HG03135 (cell line): Measurements from ENCODE around the gene MDM2.

Experiments
- ATAC-seq: cut with Tn5 transposase; IDR thresholded peaks from one replicate; pipeline ENCODE4 v1.9.1; 2021; ENCODE audit warnings: mild to moderate bottlenecking, moderate library complexity; ENCODE audit not compliant: unreplicated experiment

The MDM2 gene

DNA sequence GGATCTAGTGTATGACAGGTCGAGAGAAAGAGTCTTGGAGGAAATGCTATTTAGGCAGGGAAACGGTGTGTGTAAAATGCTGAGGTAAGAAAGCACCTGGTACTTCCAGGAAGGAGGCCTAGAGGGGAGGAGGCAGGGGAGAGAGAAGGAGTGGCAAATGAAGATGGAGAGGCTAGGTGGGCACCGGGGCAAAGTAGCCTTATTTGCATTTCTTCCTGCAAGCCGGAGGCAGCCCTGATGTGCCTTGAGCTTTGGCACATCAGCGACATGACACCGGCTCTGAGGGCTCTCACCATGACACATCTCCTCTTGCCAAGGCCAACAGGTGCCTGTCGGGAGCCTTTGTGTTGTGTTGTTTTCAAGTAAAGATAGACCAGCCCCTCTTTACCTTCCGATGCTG, 63.4 kb downstream of the MDM2 start:
- ATAC-seq = no peak

GRCh38 chr12:68871921-68872320, 63.9 kb downstream of the MDM2 start:
- ATAC-seq = no peak

GRCh38 chr12:68873316-68873715, 65.3 kb downstream of the MDM2 start:
- ATAC-seq = no peak

GRCh38 chr12:68876461-68876860, 68.5 kb downstream of the MDM2 start:
- ATAC-seq = no peak

- no peak for ATAC-seq
These were observed 69.6 kb downstream of the MDM2 start for GRCh38 chr12:68877583-68877982.

DNA sequence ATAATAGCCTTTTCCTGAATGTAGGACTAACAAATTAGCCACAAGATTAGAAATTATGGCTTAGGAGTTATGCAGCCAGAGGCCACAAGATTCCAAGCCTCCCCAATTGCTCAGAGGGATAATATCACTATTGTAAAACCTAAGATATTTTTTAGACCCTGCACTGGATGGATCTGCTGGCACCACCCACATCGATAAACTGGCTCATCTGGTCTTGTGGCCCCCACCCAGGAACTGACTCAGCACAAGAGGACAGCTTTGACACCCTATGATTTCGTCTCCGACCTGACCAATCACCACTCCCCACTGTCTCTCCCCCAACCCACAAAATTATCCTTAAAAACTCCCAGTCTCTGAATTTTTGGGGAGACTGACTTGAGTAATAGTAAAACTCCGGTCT, 70.3 kb downstream of the MDM2 start:
- ATAC-seq = no peak

- no peak for ATAC-seq
These were observed 70.9 kb downstream of the MDM2 start for GRCh38 chr12:68878846-68879245.

- ATAC-seq = no peak
These were observed 72.8 kb downstream of the MDM2 start for GRCh38 chr12:68880660-68881325.

DNA sequence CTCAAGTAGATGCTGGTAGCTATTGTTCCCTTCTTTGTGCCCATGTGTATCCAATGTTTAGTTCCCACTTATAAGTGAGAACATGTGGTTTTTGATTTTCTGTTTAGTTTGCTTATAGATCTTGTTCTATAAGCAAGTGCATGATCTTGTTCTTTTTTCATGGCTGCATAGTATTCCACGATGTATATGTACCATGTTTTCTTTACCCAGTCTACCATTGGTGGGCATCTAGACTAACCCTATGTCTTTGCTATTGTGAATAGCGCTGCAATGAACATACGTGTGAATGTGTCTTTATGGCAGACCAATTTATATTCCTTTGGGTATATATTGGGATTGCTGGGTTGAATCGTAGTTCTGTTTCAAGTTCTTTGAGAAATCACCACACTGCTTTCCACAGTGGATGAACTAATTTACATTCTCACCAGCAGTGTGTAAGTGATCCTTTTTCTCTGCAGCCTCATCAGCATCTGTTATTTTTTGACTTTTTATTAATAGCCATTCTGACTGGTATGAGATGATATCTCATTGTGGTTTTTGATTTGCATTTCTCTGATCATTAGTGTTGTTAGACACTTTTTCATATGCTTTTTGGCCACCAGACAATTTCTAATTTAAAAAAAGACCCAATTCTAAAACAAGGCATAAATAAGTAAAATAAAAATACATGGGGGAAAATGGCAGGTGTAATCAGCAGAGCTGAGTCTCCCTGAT, 74.4 kb downstream of the MDM2 start:
- ATAC-seq = no peak

DNA sequence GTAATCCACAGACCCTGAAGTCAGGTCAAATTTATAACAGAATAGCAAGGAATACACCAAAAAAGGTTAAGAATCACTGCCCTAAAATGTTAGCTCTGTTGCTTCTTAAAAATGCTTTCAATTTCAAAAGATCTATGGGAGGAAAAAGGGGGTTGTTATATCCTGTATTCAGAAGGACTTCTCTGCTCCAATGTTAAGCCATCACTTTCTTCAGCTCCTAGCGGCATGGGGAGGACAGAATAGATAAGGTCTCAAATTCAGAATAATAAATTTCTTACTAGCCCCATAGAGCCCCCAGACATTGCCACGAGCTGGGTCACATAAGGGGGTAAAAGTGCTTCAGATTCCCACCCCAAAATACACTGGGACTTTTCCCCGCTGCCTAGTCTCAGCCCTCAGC, 75.2 kb downstream of the MDM2 start:
- ATAC-seq = no peak

GRCh38 chr12:68884251-68884650, 76.3 kb downstream of the MDM2 start:
- ATAC-seq = no peak

- no peak for ATAC-seq
These were observed 77.4 kb downstream of the MDM2 start for GRCh38 chr12:68885381-68885780.

DNA sequence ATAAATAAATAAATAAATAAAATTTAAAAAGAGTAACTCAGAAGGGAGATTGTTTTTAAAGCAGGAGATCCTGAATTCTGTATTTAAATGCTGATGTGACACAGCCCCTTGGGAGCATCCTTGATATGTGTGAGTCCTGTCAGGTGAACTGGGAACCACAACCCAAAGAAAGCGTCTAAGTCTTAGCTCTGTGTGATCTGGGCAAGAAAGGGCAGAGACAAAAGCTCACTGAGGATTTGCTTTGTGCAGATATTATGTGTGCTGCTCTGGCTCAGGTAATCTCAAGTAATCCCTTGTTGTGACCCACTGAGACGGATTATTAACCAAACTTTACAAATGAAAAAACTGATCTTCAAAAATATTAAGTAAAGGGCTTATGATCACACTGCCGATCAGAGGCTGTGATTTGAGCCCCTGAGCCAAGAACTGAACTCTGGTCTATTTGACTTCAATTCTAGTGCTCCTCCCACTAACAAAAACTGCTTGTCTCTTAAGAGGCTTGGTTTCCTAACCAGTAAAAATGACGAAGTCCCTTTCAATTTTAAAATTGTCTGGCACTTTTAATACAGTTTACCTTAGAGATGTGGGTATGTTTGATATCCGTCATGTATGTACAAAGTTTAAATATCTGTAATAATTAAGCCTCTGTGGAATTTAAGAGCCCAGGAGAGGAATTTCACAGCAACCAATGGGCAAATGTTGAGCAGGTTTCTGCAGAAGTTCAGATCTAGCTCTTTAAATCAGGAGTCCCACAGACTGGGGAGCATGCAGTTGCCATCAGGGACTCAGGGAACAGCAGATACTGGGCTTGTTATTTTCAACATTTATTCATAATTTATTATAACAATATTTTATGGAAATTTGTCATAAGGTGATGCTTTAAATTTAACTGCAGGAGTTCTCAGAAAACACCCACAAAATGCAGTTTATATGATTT, 78.9 kb downstream of the MDM2 start:
- no peak for ATAC-seq

- no peak for ATAC-seq
These were observed 79.7 kb downstream of the MDM2 start for GRCh38 chr12:68887641-68888040.

- ATAC-seq = no peak
These were observed 80.3 kb downstream of the MDM2 start for GRCh38 chr12:68888243-68888642.

- no peak for ATAC-seq
These were observed 82.7 kb downstream of the MDM2 start for GRCh38 chr12:68890701-68891113.

GRCh38 chr12:68891141-68891540, 83.2 kb downstream of the MDM2 start:
- no peak for ATAC-seq

DNA sequence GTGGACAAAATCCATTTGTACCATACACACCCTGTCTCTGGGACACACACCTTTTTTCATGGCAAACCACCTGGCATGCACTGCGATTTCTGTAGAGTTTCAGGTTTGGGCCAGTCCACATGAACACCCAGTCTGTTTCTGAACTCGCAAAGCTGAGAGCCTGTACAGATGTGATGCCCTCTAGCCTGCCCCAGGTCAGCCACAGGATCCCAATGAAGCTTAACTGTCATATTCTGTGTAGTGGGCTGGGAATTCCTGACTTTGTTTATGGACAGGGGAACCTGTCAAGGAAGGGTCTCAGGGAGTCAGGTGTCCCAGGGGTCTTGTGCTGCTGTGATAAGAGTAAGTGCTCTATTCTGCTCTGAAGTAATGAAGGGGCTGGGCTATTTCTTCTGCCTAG, 85.2 kb downstream of the MDM2 start:
- ATAC-seq = no peak

DNA sequence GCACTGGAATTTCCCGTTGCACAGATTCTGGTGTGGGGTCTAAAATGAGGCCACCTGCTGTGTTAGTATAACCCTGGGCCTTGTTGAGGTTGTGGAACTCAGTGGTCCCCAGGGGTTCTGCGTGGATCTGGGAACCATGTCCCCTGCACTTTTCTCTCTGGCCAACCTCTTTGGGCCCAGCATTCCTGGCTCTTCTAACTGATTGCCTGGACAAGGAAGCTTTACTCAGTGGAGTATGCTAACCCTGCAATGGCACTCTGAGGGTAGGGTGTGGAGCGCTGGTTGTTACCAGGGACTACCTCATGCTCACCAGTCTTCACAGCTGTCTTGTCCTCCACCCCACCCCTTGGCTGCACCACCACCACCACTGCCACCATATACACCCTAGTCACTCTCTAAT, 85.8 kb downstream of the MDM2 start:
- no peak for ATAC-seq

DNA sequence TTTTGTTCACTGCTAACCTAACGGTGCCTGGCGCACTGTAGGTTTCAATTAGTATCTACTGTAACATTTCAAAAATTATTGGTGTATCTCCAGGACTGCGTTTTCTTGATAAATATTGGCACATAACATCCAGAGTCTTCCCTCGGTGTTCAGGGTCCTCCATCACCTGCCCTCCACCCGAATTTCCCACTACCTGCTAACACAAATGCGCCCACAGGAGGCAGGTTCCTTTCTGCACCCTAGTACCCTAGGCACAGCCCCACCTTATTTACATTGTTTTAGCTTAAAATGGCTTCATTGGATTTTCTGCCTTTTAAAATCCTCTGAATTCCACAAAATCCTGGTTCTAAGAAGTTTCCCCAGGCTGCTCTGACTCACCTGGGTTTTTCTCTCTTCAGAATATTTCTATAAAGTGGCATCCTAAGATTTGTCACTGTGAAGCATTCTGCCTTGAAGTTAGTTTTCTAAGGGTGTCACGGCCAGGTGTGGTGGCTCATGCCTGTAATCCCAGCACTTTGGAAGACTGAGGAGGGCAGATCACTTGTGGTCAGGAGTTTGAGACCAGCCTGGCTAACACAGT, 86.4 kb downstream of the MDM2 start:
- no peak for ATAC-seq

- no peak for ATAC-seq
These were observed 89.0 kb downstream of the MDM2 start for GRCh38 chr12:68896881-68897540.
